OCI-M1 (cell line): ENCODE results near the gene TMA7B.
"Not testable (repeated sequence)": the region's sequence is repeated elsewhere in the genome, so short reads cannot be mapped to it uniquely, and the experiment has no call there.

Experiments
- DNase-seq: peaks from one replicate; lab custom pipeline; 2025; lab: John Stamatoyannopoulos, UW

Gene TMA7B

DNA sequence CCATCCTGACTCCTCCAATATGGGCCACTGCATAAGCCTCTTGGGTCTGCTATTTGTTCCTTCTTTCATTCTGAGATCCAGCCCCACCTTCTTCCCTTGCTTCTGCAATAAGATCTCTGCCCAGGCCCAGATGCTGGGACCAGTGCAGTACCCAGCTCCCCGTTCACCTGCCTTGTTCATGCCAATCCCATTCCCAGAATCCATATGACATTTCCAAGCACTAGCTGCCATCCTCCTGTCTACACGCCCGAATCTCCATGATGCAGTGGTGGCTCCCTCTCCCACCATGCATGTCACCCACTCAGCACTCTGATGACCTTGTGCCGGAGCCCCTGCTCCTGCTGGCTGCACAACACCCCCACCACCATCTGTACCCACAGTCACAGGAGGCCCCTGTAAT lies 23.1 kb downstream of the TMA7B start:
- DNase-seq = no peak

DNA sequence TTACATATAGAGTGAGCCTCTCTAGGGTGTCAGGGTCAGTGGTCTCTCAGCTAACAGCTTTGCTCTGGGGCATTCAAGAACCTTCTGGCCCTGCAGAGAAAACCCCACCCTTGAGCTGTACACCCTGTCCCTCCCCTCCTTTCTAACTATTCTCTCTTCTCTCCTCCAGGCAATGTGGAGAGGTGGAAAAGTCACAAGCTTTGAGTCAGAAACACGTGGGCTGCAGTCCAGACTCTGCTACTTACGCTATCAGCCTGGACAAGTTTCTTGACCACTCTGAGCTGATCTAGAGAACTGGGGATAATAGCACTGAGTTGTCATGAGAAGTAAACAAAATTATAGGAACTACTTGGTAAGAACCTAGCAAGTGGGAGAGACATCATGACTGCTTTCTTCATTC lies 23.8 kb downstream of the TMA7B start:
- DNase-seq = no peak

DNA sequence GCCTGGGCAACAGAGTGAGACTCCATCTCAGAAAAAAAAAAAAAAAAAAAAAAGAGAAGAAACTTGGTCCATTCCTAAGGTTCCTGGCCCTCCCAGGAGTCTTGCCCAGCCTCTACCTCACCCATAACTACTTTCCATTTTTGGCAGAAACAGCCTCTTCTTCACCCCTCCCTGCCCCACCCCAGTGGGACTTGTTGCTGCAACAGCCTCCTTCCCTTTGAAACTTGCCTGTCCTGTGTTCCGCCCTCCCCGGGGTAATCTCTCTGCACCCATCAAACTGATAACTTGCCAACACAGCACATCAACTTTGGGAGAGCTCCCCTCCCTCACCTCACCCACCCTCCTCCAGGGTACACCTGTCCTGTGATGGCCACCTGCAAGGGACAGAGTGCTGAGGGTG lies 24.5 kb downstream of the TMA7B start:
- no peak for DNase-seq

DNA sequence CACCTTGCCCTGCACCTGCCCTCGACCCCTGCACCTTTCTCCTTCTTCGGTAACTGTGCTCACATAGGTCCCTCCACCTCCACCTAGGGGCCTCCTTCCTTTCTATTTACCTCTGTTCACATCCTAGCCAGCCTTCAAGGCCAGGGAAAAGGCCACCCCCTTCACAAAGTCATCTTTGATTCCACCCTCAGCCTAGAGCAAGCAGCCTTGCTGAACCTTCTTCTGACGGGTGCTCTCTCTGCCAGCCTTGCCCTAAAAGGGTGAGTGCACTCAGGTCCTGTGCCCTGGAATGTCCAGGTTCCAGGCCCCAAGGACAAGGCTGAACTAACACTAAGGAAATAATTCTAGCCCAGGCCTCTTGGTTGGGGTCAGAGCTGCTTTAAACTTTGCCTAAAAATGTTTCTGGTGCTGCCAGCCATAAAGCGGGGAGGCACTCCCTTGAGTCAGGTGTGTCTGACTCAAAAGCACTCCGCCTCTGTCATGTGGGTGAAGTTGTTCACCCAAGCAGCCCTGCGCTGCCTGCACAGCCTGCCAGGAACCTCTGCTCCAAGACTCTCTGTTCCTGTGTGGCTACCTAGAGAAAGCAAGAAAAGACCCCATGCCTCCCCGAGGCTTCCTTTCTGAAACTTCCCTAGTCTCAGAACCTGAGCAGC lies 25.3 kb downstream of the TMA7B start:
- DNase-seq = no peak

DNA sequence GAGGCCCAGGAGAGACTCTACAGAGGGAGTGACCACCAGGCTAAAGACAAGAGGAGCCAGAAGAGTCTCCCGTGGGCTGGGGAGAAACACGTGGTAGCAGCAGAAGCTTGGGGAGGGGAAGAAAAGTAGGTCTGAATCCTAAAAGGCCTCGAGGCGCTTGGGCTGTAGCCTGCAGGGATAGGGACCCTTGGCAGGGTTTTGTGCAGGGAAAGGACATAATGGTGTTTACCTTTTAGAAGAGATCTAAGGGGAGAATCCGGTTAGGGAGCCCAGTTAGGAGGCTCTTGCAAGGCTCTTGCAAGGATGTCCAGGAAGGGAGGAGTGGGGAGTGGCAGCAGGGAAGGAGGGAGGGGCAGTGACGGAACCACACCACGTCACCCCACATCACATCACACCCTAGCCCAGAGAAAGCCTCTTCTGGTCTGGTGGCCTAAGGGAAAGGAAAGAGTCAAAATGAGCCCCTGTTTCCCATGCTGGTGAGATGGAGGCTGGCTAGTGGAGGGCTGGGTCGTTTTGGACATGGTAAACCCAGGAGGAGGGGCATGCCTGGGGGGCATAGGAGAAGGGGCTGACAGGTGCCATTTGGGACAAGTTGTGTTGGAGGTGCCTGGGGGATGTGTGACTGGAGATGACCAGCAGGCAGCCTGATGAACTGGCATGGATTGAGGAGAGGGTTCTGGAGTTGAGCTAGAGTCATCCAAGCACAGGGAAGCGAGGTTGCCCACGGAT lies 28.4 kb downstream of the TMA7B start:
- DNase-seq = no peak

DNA sequence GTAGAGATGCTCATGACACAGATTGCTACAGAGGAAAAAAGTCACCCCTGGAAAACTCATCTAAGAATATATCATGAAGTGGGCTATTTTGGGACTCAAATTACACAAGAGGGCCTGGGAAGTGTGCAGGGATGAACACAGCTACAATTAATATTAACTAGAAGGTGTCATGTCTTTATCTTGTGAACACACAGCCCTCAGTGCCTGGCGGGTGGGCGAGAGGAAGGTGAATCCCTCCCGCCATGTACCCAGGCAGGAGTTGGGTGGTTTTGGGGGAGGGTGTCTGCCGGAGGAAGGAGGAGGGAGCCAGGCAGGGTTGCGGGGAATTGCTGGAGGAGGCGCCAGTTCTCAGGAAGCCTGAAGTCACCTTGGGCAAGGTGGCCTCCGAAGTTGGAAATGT lies 29.4 kb downstream of the TMA7B start:
- DNase-seq = no peak

DNA sequence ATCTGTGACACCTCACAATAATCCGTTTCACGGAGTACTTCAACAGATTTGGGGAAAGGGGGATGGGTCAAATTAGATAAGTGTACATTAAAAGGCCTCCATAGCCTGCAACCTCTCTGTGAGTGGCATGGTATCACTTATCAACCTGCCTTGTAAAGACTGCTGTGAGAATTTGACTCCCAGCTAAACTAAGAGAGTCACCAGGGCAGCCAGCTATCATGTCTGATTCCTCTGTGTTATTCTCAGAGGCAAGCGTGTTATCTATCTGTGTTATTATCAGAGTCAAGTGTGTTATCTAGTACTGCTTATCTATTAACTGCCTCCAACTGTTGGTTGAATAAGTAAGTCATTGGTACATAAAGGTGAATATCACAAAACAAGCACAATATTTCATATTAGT lies 30.5 kb downstream of the TMA7B start:
- DNase-seq = no peak

DNA sequence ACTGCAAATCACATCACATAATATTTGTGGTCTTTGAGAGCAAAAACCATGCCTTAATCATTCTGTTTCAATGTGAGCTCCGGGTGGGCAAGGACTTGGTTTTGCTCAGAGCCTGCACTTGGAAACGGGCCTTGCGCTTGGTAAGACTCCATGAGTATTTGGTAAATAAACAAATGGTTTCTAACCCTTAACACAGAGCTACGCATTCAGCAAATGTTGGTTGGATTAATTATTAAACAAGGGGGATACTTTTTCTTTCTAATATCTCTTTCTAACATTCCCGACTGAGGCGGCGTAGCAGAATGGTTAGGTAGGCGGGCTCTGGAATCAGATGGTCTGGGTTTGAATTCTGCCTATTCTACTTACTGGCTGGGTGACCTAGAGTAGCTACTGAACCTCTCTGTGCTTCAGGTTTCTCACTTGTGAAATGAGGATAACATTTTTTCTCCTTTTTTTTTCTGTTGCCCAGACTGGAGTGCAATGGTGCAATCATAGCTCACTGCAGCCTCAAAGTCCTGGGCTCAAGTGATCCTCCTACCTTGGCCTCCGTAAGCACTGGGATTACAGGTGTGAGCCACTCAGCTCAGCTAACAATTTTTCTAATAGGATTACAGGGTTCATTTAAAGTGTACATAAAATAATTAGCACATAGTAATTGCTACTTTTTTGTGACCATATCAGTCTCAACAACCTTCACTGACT lies 31.1 kb downstream of the TMA7B start:
- DNase-seq = no peak

DNA sequence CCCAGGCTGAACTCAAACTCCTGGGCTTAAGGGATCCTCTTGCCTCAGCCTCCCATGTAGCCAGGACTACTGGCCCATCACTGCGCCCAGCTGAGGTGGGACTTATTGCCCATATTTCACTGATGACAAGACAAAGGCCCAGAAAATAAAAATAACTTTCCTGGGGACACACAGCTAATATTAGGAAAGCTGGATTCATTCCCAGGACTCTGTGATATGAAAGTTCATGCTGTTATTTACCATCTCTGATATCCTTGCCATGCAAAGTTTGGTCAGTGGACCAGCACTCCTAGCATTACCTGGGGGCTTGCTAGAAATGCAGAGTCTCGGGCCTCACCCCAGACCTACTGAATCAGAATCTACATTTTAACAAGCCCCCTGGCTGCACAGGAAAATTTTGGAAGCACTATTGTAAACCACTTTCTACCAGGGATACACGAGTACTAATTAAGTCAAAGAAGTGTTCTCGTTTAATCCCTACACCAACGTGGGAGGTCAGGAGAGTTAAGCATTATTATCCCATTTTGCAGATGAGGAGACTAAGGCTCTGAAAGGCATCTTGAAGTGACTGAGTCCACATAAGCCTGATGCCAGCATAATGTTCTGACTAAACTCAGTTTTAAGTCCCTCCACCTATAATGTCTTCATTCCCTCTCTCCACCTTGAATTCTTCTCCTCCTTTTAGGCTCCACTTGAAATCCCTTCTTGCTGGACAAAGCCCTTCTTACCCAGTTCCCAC lies 32.1 kb downstream of the TMA7B start:
- DNase-seq = no peak

DNA sequence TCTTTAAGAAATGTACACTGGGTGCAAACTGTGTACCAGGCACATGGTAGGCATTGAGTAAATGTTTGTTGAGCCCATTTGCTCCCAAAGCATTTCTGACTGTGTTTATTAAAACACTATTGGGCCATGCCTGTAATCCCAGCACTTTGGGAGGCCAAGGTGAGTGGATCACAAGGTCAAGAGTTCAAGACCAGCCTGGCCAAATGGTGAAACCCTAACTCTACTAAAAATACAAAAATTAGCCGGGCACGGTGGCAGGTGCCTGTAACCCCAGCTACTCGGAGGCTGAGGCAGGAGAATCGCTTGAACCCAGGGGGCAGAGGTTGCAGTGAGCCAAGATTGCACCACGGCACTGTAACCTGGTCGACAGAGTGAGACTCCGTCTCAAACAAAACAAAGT lies 32.7 kb downstream of the TMA7B start:
- DNase-seq = not testable (repeated sequence)

DNA sequence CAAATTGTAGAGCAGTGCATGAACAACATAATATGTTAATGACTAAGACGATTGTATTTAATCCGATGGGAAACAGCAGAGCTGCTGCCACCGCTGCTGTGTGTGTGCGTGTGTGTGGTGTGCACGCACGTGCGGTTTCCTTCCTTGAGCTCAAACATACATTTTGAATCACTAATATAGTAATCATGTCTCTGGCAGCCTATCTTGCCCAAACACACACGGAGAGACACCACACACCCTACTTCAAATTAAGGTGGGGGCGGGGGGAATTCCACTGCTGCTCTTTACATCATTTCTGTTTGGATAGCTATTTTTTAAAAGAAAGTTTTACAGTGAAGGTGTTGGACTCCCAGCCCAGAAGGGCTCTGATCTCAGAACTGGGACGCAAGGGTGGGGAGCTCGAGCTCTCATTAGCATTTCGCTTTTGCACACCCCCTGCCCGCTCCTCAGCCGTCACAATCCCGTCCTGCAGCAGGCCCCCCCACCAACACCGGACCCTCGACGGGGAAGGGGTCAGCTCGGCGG lies 33.9 kb downstream of the TMA7B start:
- DNase-seq = peak; percentile 88

DNA sequence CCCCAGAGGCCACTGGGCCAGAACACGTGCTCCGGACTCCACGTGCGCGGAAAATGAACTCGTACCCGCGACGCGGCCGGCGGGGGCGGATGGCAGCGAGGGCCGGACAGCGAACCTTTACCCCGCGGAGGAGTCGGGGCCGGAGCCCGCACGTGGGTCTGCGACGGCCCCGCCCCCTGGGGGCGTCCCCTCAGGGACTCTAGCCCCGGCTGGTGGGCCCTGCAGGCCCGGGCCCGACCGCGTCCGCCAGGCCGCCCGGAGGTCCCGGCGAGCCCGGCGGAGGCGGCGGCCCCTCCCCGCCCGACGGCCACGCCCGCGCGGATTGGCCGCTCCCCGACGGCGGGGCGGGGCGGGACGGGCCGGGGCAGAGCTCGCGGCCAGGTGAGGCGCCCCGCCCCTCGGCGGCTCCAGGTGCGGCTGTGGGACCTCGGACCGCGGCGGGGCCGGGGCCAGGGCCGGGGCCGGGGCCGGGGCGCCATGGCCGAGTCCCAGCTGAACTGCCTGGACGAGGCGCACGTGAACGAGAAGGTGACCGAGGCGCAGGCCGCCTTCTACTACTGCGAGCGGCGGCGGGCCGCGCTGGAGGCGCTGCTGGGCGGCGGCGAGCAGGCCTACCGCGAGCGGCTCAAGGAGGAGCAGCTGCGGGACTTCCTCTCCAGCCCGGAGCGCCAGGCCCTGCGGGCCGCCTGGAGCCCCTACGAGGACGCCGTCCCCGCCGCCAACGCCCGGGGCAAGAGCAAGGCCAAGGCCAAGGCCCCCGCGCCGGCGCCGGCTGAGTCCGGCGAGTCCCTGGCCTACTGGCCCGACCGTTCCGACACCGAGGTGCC lies 34.6 kb downstream of the TMA7B start, which contains the start of gene FAM83F:
Gene FAM83F (plus strand): TSS at position 389 of the 827 bp plus-strand sequence. CDS start 89 bp downstream, at position 478.
- DNase-seq = no peak

DNA sequence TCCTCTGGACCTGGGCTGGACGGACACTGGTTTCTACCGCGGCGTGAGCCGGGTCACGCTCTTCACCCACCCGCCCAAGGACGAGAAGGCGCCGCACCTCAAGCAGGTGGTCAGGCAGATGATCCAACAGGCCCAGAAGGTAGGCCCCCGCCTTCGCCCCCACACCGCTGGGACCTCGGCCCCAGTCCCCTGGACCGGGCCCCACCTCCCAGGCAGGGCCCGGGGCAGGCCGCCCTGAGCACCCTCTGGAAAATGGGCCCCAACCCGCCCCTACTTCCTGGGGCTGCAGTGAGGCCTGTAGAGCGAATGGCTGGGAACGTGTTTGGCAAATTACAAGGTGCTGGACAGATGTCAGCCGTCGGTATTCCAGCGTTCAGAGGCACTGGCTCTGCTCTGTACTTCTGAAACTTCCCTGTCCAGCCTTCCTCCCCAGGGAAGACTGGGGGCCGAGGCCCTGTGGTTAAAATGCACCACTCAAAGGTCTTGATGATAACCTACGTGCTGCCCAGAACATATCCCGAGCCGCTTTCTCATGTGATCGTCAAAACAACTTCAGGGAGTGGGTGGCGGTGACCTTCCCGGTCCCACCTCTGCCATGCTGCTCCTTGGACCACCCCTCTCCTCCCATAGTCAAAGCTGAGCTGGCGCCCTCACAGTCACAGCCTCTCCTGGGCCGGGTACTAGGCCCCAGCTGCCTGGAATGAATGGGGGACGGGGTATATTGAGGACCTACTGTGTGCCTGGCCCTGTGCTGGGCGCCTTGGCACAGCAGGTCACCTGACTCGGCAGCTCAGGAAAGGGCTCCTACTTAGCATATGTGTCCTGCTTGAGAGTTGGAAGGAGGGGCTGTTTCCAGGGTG lies 35.4 kb downstream of the TMA7B start:
- DNase-seq = no peak

DNA sequence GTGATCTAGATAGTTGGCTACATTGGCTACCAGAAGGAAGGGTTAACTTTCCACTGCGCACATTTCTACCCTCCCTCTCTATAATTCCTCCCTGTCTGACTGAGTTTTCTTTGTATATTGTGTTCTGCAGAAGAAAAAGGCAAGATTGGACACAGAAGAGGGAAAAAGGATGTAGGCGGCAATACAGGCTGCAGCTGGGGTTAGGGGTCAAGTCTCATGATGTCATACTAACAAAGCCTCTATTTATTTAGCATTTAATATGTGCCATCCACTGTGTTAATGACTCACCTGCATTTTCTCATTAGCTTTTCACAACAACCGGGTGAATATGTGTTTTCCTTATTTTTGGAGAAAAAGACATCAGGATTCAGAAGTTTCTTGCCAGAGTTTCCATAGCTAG lies 36.5 kb downstream of the TMA7B start:
- no peak for DNase-seq

DNA sequence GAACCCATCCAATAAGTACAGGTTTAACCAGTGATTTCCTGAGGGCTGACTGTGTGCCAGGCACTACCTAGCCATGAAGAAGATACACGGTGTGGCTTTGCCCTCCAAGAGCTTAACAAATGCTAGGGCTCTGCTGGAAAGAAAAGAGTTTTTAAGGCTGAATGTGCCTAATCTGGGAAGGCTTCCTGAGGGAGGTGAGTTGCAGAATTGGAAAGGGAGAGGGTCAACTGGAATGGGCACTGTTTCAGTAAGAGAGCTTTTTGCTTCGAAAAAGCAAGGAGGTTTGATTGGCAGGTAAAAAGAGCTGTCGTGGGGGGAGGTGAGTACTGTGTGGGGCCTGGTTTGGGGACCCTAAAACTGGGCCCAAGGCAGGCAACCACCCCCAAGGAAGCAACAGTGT lies 37.2 kb downstream of the TMA7B start:
- no peak for DNase-seq

DNA sequence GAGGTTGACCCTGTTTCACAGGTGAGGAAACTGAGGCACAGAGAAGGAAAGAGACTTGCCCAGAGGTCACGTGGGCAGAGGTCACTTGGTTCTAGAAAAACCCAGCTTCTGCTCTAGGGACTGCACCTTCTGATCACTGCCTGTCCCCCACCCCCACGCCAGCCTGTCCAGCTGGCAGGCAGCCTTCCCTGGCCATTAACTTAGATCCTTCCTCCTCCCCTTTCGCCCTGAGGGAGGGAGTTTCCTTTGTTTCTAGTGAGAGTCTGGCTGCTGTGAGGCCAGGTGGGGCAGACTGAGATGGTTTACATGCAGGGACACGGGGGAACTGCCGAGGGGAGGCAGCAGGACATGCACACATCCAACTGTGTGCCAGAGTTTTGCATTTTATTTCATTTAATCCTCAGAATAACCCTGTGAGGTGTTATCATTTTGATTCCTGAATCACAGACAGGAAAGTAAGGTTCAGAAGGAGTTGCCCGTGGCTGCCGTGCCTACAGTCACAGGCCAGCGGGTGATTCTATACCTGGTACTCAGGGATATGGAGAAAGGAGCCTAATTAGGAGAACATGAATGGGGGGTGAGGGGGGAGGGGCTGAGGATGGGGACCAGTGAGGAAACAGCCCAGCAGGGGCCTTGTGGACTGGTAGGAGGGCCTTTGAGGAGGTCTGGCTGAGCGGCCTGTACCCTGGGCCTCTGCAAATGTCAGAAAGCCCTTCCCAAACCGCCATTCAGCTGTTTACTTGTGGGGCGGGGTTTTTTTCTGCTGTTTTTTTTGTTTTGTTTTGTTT lies 37.9 kb downstream of the TMA7B start:
- DNase-seq = no peak

DNA sequence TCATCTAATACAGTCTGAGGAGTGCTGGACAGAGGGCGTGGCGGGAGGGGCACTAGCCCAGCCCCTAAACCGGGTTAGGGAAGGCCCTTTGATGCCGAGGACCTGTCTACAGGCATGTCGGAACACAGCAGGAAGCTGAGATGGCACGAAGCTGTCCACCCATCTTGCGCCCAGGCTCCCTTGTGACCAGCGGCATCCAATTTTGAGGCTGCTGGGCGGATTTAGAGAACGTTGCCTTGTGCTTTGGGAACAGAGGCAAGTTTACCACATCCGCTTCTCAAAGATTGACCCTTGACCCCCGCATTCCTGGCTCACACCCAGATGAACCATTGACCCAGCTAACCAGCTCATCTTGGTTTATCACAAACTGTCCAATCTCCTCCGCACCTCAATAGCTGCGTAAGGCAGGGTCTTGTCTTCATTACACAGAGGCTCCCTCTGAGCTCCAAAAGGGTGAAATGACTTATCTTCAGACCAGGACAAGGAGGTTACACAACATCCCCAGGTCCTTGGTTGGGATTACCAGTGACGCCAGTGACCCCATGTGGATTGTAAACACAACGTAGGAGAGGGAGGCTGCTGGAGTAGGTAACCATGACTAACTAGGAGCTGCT lies 39.1 kb downstream of the TMA7B start:
- DNase-seq = peak; percentile 72

DNA sequence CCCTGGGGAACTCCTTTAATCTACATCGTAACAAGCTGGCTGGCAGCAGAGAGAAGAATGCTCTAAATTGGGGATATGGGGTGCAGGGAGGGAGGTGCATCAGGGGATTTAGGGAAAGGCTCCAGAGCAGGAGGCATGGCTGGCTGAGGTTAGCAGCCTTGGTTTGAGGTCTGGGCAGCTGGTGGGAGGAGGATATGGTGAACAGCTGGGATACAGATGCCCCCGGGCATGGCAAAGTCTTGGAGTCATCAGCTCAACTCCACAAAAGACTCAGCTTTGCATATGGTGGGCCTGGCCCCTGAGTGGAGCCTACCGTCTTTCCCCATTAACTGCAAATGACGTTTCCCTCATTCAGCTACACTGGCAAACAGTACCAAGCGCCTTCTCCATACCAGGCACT lies 40.0 kb downstream of the TMA7B start:
- DNase-seq = no peak

DNA sequence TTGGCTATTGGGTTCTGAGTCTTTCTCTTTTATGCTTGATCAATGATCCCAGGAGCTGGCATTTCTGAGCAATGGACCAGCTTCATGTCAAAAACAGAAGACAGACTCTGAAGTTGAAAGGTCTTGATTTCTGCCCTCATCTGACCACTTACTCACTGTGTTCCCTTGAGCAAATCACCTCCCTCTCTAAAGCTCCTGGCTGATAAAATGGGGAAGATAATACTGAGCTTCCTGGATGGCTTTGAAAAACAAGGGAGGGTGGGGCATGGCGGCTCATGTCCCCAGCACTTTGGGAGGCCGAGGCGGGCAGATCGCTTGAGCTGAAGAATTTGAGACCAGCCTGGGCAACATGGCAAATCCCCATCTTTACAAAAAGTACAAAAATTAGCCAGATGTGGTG lies 40.9 kb downstream of the TMA7B start:
- DNase-seq = no peak
